Endothelial cell of umbilical vein (primary cell): Measurements from ENCODE around the gene UBE2D3. TPM values are rescaled to one million over a fixed set of nuclear protein-coding genes. Genes with fewer than 3 reads are reported as not detected.

ENCODE experiments used
- BruUV-seq: library from RNA; stranded (reverse); fragments of 400-500 nt; replicated peaks from 2 replicates; lab custom pipeline; 2021; lab: Mats Ljungman, UMichigan
- CTCF ChIA-PET: fragments of 300-600, 350-600 bp; sonication (Branson Sonifier 250); formaldehyde crosslinking; loops from one replicate; lab custom pipeline; 2021; ENCODE audit warnings: antibody characterized with exemption, inconsistent platforms; lab: Charles Lee
- POLR2A ChIA-PET: fragments of 300-600, 350-600 bp; sonication (Branson Sonifier 250); formaldehyde crosslinking; loops from one replicate; lab custom pipeline; 2021; ENCODE audit warnings: antibody characterized with exemption, inconsistent platforms; lab: Charles Lee
- DNase-seq: peaks from one replicate; pipeline ENCODE4 v3.0.0-alpha.2; 2011; ENCODE audit warnings: low read depth, low spot score
- FAIRE-seq: peaks from 2 replicates; lab custom pipeline; 2011; peaks lifted over from hg19 to GRCh38; lab: Jason Lieb, UNC
- H2AFZ ChIP-seq: 2 replicates; pipeline ENCODE4 v1.6.0; 2012; ENCODE audit warnings: low read depth, low read length, control low read depth, inconsistent platforms
- H3K27ac ChIP-seq: 2 replicates; pipeline ENCODE4 v1.5.1; 2011; ENCODE audit warnings: low read depth, mild to moderate bottlenecking, control low read depth, low read length, moderate library complexity; ENCODE audit not compliant: insufficient read depth
- H3K27me3 ChIP-seq, 2 experiments: 2 replicates each; pipeline versions ENCODE4 v1.6.0 to v1.6.1; 2011; ENCODE audit warnings: low read length in 2 of 2, mixed read lengths in 1 of 2; ENCODE audit not compliant: control insufficient read depth in 2 of 2, insufficient read depth in 2 of 2
- H3K36me3 ChIP-seq, 2 experiments: 2 replicates in 1 of 2; 3 replicates in 1 of 2; pipeline ENCODE4 v1.5.1; 2011; ENCODE audit warnings: low read length in 2 of 2, mild to moderate bottlenecking in 1 of 2, moderate library complexity in 1 of 2; ENCODE audit not compliant: control insufficient read depth in 2 of 2, insufficient read depth in 2 of 2; ENCODE audit errors: extremely low read depth in 1 of 2
- H3K4me1 ChIP-seq: 3 replicates; pipeline ENCODE4 v1.5.1; 2011; ENCODE audit warnings: mild to moderate bottlenecking, low read length; ENCODE audit not compliant: control insufficient read depth, insufficient read depth; ENCODE audit errors: extremely low read depth
- H3K4me2 ChIP-seq: 2 replicates; pipeline ENCODE4 v1.6.1; 2011; ENCODE audit warnings: low read length, control low read depth, mixed read lengths; ENCODE audit not compliant: insufficient read depth
- H3K4me3 ChIP-seq, 3 experiments: fragments of 200-600 bp in 1 of 3; sonication (generic), shearing (Covaris generic) in 1 of 3; replicated peaks in 1 of 3; 2 replicates each; pipeline ENCODE4 v1.5.1; 2011 to 2016; ENCODE audit warnings: control low read depth in 3 of 3, low read length in 3 of 3, mild to moderate bottlenecking in 2 of 3, inconsistent platforms in 1 of 3, low read depth in 1 of 3, moderate library complexity in 1 of 3; ENCODE audit not compliant: insufficient read depth in 1 of 3
- H3K79me2 ChIP-seq: 2 replicates; pipeline ENCODE4 v1.6.0; 2012; ENCODE audit warnings: low read length, inconsistent platforms; ENCODE audit not compliant: control insufficient read depth, insufficient read depth
- H3K9ac ChIP-seq: replicated peaks from 2 replicates; pipeline ENCODE3; 2011; ENCODE audit warnings: low read length, control low read depth; ENCODE audit not compliant: insufficient read depth; ENCODE audit errors: extremely low read depth
- H3K9me1 ChIP-seq: replicated peaks from 3 replicates; pipeline ENCODE4 v1.6.0; 2011; ENCODE audit warnings: mild to moderate bottlenecking, low read length; ENCODE audit not compliant: control insufficient read depth, insufficient read depth; ENCODE audit errors: extremely low read depth
- H3K9me3 ChIP-seq: replicated peaks from 2 replicates; pipeline ENCODE4 v1.5.1; 2012; ENCODE audit warnings: low read length, inconsistent platforms; ENCODE audit not compliant: control insufficient read depth, insufficient read depth
- H4K20me1 ChIP-seq: replicated peaks from 2 replicates; pipeline ENCODE3; 2011; ENCODE audit warnings: mild to moderate bottlenecking, low read length; ENCODE audit not compliant: control insufficient read depth, insufficient read depth; ENCODE audit errors: extremely low read depth
- CTCF ChIP-seq, 2 donors: IDR thresholded peaks; 1 replicate in 1 of 2; 2 replicates in 1 of 2; pipeline ENCODE4 v1.5.1; 2011; ENCODE audit warnings: low read length in 2 of 2, mild to moderate bottlenecking in 2 of 2, moderate library complexity in 2 of 2, control low read depth in 1 of 2, inconsistent platforms in 1 of 2, low read depth in 1 of 2; ENCODE audit not compliant: insufficient read depth in 1 of 2; ENCODE audit errors: extremely low read depth in 1 of 2
- EZH2 ChIP-seq: IDR thresholded peaks from 2 replicates; pipeline ENCODE4 v1.6.1; 2012; ENCODE audit warnings: borderline replicate concordance, low read depth, mild to moderate bottlenecking, moderate library complexity, low read length, inconsistent platforms; ENCODE audit not compliant: severe bottlenecking
- FOS ChIP-seq: IDR thresholded peaks from 2 replicates; pipeline ENCODE4 v1.6.1; 2011; ENCODE audit warnings: mild to moderate bottlenecking, low read length, moderate library complexity, borderline replicate concordance; ENCODE audit not compliant: insufficient read depth
- GATA2 ChIP-seq: IDR thresholded peaks from 2 replicates; pipeline ENCODE4 v1.7.0; 2011; ENCODE audit warnings: low read depth, mild to moderate bottlenecking, moderate library complexity, mixed read lengths, low read length; ENCODE audit not compliant: insufficient read length, insufficient read depth
- JUN ChIP-seq: IDR thresholded peaks from 2 replicates; pipeline ENCODE4 v1.6.1; 2011; ENCODE audit warnings: borderline replicate concordance, low read depth; ENCODE audit not compliant: insufficient read length, insufficient read depth
- MAX ChIP-seq: IDR thresholded peaks from 2 replicates; pipeline ENCODE4 v1.6.1; 2011; ENCODE audit not compliant: insufficient read depth, insufficient read length
- MYC ChIP-seq: IDR thresholded peaks from one replicate; pipeline ENCODE4 v1.6.1; 2011; ENCODE audit warnings: mild to moderate bottlenecking, low read depth, low read length
- POLR2A ChIP-seq: IDR thresholded peaks from 2 replicates; pipeline ENCODE4 v1.6.1; 2012; ENCODE audit warnings: low read depth, mild to moderate bottlenecking, control low read depth, low read length
- POLR2AphosphoS5 ChIP-seq: IDR thresholded peaks from 2 replicates; pipeline ENCODE4 v1.6.1; 2012; ENCODE audit warnings: low read depth, mild to moderate bottlenecking, control low read depth, low read length, moderate library complexity; ENCODE audit not compliant: insufficient read depth
- dilution Hi-C: fragments of 300-500 bp; cut with MboI; formaldehyde crosslinking; loops from one replicate; pipeline ENCODE4 v1.15.0; 2019; ENCODE audit warnings: low sequenced_read_pairs; ENCODE audit not compliant: extremely low pct_ligation_motif_present
- intact Hi-C: fragments of 100-400 bp; cut with micrococcal nuclease; formaldehyde crosslinking; loops from one replicate; pipeline ENCODE4 v1.10.0; 2022
- polyA plus RNA-seq, 4 experiments: library from polyadenylated mRNA; depleted of rRNA in 3 of 4; stranded (reverse) in 3 of 4; unstranded in 1 of 4; fragments of >200 nt; gene quantifications; 2 replicates each; pipeline versions ENCODE4 v1.2.1 to v1.2.3, GENCODE V29; 2011 to 2012; ENCODE audit warnings: missing spikeins in 1 of 4
- total RNA-seq: library from RNA; stranded (reverse); gene quantifications from 2 replicates; pipeline ENCODE4 v1.2.3, GENCODE V29; 2021

UBE2D3 gene
- total and polyA plus RNA-seq, 2 donors (not counting 3 experiments of a cell fraction or from before 2014, with no cell fraction given), result 279 to 399 TPM

- DNase-seq (no peak), FAIRE-seq (no peak)
- H2AFZ ChIP-seq, result no peak overlapping the region
- no peaks in the 10 kb centered on the region for H3K79me2 ChIP-seq
- no peaks in the 10 kb centered on the region for H3K4me1 ChIP-seq
- intact Hi-C loops (no loop called here), dilution Hi-C loops (no loop called here)
- CTCF ChIA-PET, result no interaction called here
- H4K20me1 ChIP-seq, result no peaks in the 10 kb centered on the region
- TF ChIP-seq POLR2A (no peak), MAX (no peak), CTCF (IDR thresholded peaks at IDR 0.05; ENCODE audit: extremely low read depth in 1 of 2, insufficient read depth in 1 of 2, low read depth in 1 of 2, low read length in 2 of 2) (no peak), MYC (no peak), FOS (no peak), POLR2AphosphoS5 (no peak), EZH2 (no peak), JUN (no peak), GATA2 (no peak)
- no peaks in the 10 kb centered on the region for H3K9me1 ChIP-seq
- H3K9ac ChIP-seq, result no peak overlapping the region
- POLR2A ChIA-PET, result no interaction called here
- no peak overlapping the region for H3K27ac ChIP-seq
- H3K4me2 ChIP-seq, result no peak overlapping the region
- H3K27me3 ChIP-seq, result no peaks in the 10 kb centered on the region
- H3K36me3 ChIP-seq, result no peaks in the 10 kb centered on the region
- H3K4me3 ChIP-seq, result no peak overlapping the region
- no TSS peak for BruUV-seq
- no peaks in the 10 kb centered on the region for H3K9me3 ChIP-seq
These were observed 73.3 kb downstream of the UBE2D3 start for GRCh38 chr4:102754044-102754443.
